HFF-Myc (cell line): ENCODE results near the gene KIN.
"Not testable (repeated sequence)": the region's sequence is repeated elsewhere in the genome, so short reads cannot be mapped to it uniquely, and the experiment has no call there.

Experiments used
- DNase-seq: peaks from one replicate; pipeline ENCODE4 v3.0.0-alpha.2; 2011; ENCODE audit warnings: low read depth; ENCODE audit errors: extremely low read depth
- H3K4me3 ChIP-seq: replicated peaks from 2 replicates; pipeline ENCODE4 v1.5.1; 2011; ENCODE audit warnings: low read depth, mild to moderate bottlenecking, control low read depth, low read length
- CTCF ChIP-seq: IDR thresholded peaks from 2 replicates; pipeline ENCODE4 v1.5.1; 2012; ENCODE audit warnings: mild to moderate bottlenecking, low read depth, low read length, control low read depth; ENCODE audit errors: missing control alignments

Gene KIN

GRCh38 chr10:7824251-7824650 is 36.5 kb upstream of the KIN start:
- no peak for TF ChIP-seq CTCF
- DNase-seq: no peak
- no peak overlapping the region for H3K4me3 ChIP-seq

DNA sequence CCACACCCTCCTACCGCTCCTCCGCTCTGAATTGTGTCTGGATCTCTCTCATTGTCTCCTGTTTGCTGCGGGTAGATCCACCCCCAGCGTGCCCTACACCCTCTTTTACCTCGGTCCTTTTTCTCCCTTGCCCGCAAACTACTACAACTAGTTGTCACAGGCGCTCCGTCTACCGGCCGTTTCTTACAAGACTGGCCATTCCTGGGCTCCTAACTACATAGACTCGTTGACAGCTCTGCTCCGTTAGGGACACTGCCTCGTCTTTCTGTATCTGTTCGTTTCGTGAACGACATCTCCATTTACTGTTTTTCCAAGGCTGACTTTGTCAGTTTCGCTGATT is 31.3 kb upstream of the KIN start:
- no peak for DNase-seq
- H3K4me3 ChIP-seq: peak overlapping the region; percentile 92
- peak; percentile 42 for TF ChIP-seq CTCF

DNA sequence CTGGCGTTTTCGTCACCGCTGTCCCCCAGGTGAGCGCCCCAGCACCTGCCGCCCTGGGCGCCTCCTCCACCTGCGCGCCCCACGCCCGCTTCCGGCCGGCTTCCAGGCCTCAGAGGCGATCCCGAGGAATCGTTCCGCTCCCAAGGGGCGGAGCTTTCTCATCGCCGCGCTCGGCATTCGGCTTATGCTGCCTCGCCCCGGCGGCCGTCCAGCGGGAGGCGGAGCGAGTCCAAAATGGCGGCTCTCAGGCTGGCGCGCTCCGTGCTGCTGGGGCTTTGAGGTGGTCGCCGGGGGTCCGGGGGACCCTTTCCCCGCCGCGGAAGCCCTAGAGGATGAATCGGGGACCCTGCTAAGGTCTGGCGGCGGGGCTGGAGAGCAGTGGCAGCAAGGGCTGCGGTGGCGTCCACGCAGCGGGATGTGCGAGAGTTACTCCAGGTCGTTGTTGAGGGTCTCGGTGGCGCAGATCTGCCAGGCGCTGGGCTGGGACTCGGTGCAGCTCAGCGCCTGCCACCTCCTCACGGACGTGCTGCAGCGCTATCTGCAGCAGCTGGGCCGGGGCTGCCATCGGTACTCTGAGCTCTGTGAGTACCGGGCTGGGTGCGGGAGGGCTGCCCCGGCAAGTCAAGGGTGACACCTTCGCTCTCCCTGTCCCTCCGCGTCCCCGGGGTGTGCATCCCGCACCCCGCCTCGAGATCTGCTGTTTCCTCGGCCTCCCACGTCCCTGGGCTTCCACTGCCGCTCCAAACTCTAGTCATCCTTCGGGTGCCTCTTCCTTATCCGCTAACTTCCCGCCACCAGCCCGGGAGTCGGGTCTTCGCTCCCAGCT is 30.7 kb upstream of the KIN start, which contains the start of gene TAF3:
Gene TAF3 (plus strand): TSS at position 211 of the 826 bp plus-strand sequence. CDS start 205 bp downstream, at position 416.
- DNase-seq: peak; percentile 46

DNA sequence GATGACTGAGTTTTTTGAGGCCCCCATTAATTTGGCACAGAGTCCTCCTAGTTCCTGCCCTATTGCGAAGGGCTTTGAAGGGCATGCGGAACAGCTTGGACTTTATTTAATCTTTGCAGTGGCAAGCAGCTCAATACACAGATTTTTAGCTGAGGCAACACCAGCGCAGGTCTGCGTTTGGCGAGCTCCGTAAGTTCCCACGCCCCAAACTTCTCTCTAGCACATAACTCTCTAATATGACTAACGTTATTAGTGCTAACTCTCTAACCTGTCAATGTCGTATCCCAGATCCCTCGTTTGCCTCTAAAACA is 30.1 kb upstream of the KIN start:
- no peak for TF ChIP-seq CTCF
- H3K4me3 ChIP-seq: peak overlapping the region; percentile 92
- no peak for DNase-seq

More for the DNA sequence above, 30.7 kb upstream of the KIN start, which contains the start of gene TAF3:
- no peak for TF ChIP-seq CTCF
- H3K4me3 ChIP-seq: peak within 1 kb of the TSS; percentile 92

DNA sequence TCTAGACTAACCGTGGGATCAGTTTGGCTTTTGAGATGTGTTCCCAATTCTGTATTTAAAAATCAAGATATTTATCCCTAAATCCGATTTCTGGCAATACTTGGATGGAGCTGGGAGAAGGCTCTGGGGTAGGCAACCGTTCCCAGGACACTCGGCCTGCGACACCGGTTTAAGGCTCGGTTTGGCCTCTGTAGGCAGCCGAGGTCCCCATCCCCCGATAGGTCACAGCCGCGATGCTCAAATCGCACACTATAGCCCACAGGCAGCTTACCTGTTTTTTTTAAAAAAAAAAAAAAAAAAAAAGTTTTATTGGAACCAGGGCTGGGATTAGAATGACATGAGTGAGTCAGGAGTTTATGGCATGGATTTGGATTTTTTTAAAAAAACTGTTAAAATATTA is 29.8 kb upstream of the KIN start:
- no peak for DNase-seq
- H3K4me3 ChIP-seq: peak overlapping the region; percentile 92
- TF ChIP-seq CTCF: no peak

DNA sequence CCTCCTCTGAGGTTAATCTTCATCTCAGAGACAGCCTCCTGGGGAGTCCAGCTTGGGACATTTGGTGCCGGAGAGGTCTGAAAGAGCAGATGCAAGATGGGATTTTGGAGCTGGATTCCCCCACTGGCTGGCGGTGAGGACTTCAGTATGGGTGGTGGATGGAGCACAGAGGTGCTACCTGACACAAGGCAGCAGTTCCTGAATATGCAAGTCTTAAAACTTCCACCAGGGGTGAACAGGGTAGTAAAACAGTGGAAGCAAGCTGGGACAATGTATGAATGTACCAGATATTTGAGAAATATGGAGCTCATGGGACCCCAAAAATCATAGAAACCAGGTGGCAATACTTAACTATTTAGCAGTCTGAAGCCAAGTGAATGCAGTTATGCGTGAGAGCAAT is 25.7 kb upstream of the KIN start:
- no peak for TF ChIP-seq CTCF
- no peak for DNase-seq
- no peak overlapping the region for H3K4me3 ChIP-seq

DNA sequence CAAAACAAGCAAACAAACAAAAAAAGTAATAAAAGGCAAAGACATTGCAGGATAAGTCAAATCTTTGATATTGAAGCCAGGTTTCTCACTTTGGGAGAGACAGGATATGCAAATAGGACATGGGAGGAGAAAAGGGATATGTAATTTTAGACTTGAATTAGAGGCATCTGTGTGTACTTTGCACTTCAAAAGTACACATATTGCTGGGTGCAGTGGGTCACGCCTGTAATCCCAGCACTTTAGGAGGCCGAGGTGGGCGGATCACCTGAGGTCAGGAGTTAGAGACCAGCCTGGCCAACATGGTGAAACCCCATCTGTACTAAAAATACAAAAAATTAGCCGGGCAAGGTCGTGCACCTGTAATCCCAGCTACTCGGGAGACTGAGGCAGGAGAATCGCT is 23.9 kb upstream of the KIN start:
- DNase-seq: not testable (repeated sequence)

More for the DNA sequence above, 23.9 kb upstream of the KIN start:
- not testable (repeated sequence) for H3K4me3 ChIP-seq
